Panc1 (cell line): ENCODE data around the gene RWDD1.

Experiments
- CTCF ChIP-seq: fragments of 450-650 bp; IDR thresholded peaks from 2 replicates; pipeline ENCODE4 v1.5.1; 2017; ENCODE audit warnings: mild to moderate bottlenecking
- POLR2AphosphoS5 ChIP-seq: IDR thresholded peaks from 2 replicates; pipeline ENCODE4 v1.6.1; 2012; ENCODE audit warnings: mild to moderate bottlenecking, low read depth, low read length, moderate library complexity

- TF ChIP-seq POLR2AphosphoS5 (no peak), CTCF (no peak)
These were observed 7.0 kb upstream of the RWDD1 start for GRCh38 chr6:116564311-116564710.
